GM12892 (cell line): ENCODE data around the gene CDH13.

Experiments used
- POLR2A ChIP-seq: IDR thresholded peaks from 2 replicates; pipeline ENCODE4 v1.6.1; 2011; ENCODE audit warnings: low read depth, low read length, control low read depth
- POLR2AphosphoS5 ChIP-seq: IDR thresholded peaks from 2 replicates; pipeline ENCODE4 v1.6.1; 2011; ENCODE audit warnings: low read depth, low read length, control low read depth

DNA sequence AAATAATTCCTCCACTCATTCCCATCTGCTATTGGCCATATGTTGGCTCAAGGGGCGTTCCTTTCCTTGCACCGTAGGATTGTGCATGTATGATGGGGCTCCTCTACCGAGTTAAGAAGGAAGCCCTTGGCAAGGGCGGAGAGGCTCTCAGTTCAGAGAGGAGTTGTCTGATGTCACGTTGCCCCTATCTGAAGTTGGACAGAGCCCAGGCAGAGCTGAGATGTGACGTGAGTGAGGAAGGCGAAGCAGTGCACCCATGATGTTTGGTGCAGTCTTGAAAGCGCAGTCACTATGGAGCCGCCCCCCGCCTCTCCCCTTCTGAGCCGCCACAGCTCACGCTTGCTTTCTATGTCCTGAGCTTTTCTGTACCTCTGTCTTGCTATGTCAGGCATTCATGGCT, 40.7 kb downstream of the CDH13 start:
- TF ChIP-seq POLR2A (no peak), POLR2AphosphoS5 (no peak)
